ENCODE results near the gene KCNN4. TPM values are rescaled to one million over a fixed set of nuclear protein-coding genes. Genes with fewer than 3 reads are reported as not detected.
"Not testable (repeated sequence)": the region's sequence is repeated elsewhere in the genome, so short reads cannot be mapped to it uniquely, and the experiment has no call there.

KCNN4 gene
- total RNA-seq, 3 donors from 2014 or later (not counting 1 experiment from before 2014, with no cell fraction given): 0.72 to 7.1 (median 1.4) TPM

- H3K9me3 Mint-ChIP-seq: no peaks in the 10 kb centered on the region
- Histone ChIP-seq H3K27me3 (ENCODE audit: control insufficient read depth, insufficient read depth, low read length) (peaks cover 24% of the 10 kb centered on the region), H3K27ac (ENCODE audit: low read length) (no peak overlapping the region), H3K4me3 (ENCODE audit: low read length) (no peak overlapping the region), H3K36me3 (ENCODE audit: control insufficient read depth, insufficient read depth, low read length) (no peaks in the 10 kb centered on the region), H3K9me3 (ENCODE audit: control insufficient read depth, insufficient read depth, low read length) (no peaks in the 10 kb centered on the region), H3K4me1 (ENCODE audit: control insufficient read depth, insufficient read depth, low read length) (peaks cover 8% of the 10 kb centered on the region)
- no peak for ATAC-seq
- H3K27me3 Mint-ChIP-seq (ENCODE audit: low read depth in 2 of 2): peaks cover 48 to 57% of the 10 kb centered on the region in 2 donors
- no peak overlapping the region for H3K27ac Mint-ChIP-seq
- intact Hi-C loops (cut with micrococcal nuclease): no loop called here
- TF ChIP-seq CTCF (IDR thresholded peaks at IDR 0.05): no peak
- peaks cover 8 to 9% of the 10 kb centered on the region in 2 donors for H3K4me1 Mint-ChIP-seq
- DNase-seq: no peak
- WGBS (ENCODE audit: insufficient coverage): 34% methylated on average over 3 of the region's 5 CpGs
- no peak overlapping the region for H3K4me3 Mint-ChIP-seq
- no peaks in the 10 kb centered on the region for H3K36me3 Mint-ChIP-seq
These were observed 40.1 kb upstream of the KCNN4 start for GRCh38 chr19:43820884-43821215.

- no peaks in the 10 kb centered on the region for H3K36me3 ChIP-seq (ENCODE audit: control insufficient read depth, insufficient read depth, low read length)
- H3K27me3 ChIP-seq (ENCODE audit: control insufficient read depth, insufficient read depth, low read length): peaks cover 24% of the 10 kb centered on the region
- Mint-ChIP-seq H3K27ac (no peak overlapping the region), H3K9me3 (no peaks in the 10 kb centered on the region), H3K4me1 (peaks cover 8 to 9% of the 10 kb centered on the region in 2 donors), H3K27me3 (ENCODE audit: low read depth in 2 of 2) (peaks cover 48 to 53% of the 10 kb centered on the region in 2 donors), H3K4me3 (peak overlapping the region; percentile 65), H3K36me3 (no peaks in the 10 kb centered on the region)
- 21% methylated on average over 47 of the region's 48 CpGs for WGBS (ENCODE audit: insufficient coverage)
- no peaks in the 10 kb centered on the region for H3K9me3 ChIP-seq (ENCODE audit: control insufficient read depth, insufficient read depth, low read length)
- peaks cover 8% of the 10 kb centered on the region for H3K4me1 ChIP-seq (ENCODE audit: control insufficient read depth, insufficient read depth, low read length)
- H3K4me3 ChIP-seq (ENCODE audit: low read length): no peak overlapping the region
- intact Hi-C loops (cut with micrococcal nuclease): no loop called here
- no peak for TF ChIP-seq CTCF (IDR thresholded peaks at IDR 0.05)
- H3K27ac ChIP-seq (ENCODE audit: low read length): no peak overlapping the region
- DNase-seq: peak in 1 of 2 donors; percentile 41
- ATAC-seq: peak in 2 of 3 donors; percentile 24 to 39
These were observed 39.5 kb upstream of the KCNN4 start for GRCh38 chr19:43820098-43820883.

DNA sequence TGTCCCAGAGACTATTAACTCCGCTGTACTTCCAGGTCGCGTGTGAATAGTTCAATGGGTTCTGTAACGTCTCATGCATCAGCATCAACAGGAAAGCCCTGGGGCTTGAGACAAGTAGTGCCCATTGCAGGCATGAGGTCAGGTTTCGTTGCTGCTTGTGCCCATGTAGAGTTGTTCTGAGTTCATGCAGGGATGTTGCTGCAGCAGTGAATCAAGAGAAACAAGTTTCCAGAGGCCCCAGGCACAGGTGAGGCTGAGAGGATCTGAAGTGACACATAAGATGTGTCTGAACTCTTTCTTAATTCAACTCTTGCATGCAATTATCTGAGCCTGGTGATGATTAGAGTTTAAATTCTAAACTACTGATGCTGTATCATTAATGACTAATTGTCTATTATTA lies 37.7 kb upstream of the KCNN4 start:
- Mint-ChIP-seq H3K27me3 (ENCODE audit: low read depth in 2 of 2) (peaks cover 36 to 42% of the 10 kb centered on the region in 2 donors), H3K4me1 (peaks cover 8 to 9% of the 10 kb centered on the region in 2 donors), H3K9me3 (no peaks in the 10 kb centered on the region), H3K4me3 (no peak overlapping the region), H3K27ac (no peak overlapping the region), H3K36me3 (no peaks in the 10 kb centered on the region)
- ATAC-seq: no peak
- Histone ChIP-seq H3K36me3 (ENCODE audit: control insufficient read depth, insufficient read depth, low read length) (no peaks in the 10 kb centered on the region), H3K9me3 (ENCODE audit: control insufficient read depth, insufficient read depth, low read length) (no peaks in the 10 kb centered on the region), H3K4me1 (ENCODE audit: control insufficient read depth, insufficient read depth, low read length) (peaks cover 8% of the 10 kb centered on the region), H3K4me3 (ENCODE audit: low read length) (no peak overlapping the region), H3K27ac (ENCODE audit: low read length) (no peak overlapping the region), H3K27me3 (ENCODE audit: control insufficient read depth, insufficient read depth, low read length) (peaks cover 24% of the 10 kb centered on the region)
- intact Hi-C loops (cut with micrococcal nuclease): no loop called here
- 89% methylated on average over 5 of the region's 5 CpGs for WGBS (ENCODE audit: insufficient coverage)
- TF ChIP-seq CTCF (IDR thresholded peaks at IDR 0.05): no peak
- DNase-seq: no peak

- H3K4me3 Mint-ChIP-seq; H3K36me3 Mint-ChIP-seq; H3K9me3 ChIP-seq (ENCODE audit: control insufficient read depth, insufficient read depth, low read length); H3K27ac ChIP-seq (ENCODE audit: low read length); ATAC-seq; intact Hi-C loops (cut with micrococcal nuclease); H3K27ac Mint-ChIP-seq; H3K9me3 Mint-ChIP-seq; H3K36me3 ChIP-seq (ENCODE audit: control insufficient read depth, insufficient read depth, low read length); H3K4me3 ChIP-seq (ENCODE audit: low read length); H3K4me1 ChIP-seq (ENCODE audit: control insufficient read depth, insufficient read depth, low read length); H3K4me1 Mint-ChIP-seq; DNase-seq: not testable (repeated sequence)
- H3K27me3 ChIP-seq (ENCODE audit: control insufficient read depth, insufficient read depth, low read length): peaks cover 24% of the 10 kb centered on the region
- peaks cover 39 to 42% of the 10 kb centered on the region in 2 donors for H3K27me3 Mint-ChIP-seq (ENCODE audit: low read depth in 2 of 2)
- 100% methylated on average over 1 of the region's 1 CpG for WGBS (ENCODE audit: insufficient coverage)
These were observed 36.7 kb upstream of the KCNN4 start for GRCh38 chr19:43817454-43817853.
